B cell (primary cell): Measurements from ENCODE around the gene FOXN3. TPM values are rescaled to one million over a fixed set of nuclear protein-coding genes. Genes with fewer than 3 reads are reported as not detected.

ENCODE experiments used
- ATAC-seq: fragments of 200-7000 bp; cut with Tn5 transposase; one replicate; pipeline ENCODE4 v1.10.0; 2021; ENCODE audit warnings: low read depth, mild to moderate bottlenecking, moderate number of reproducible peaks, moderate library complexity
- CTCF ChIA-PET: fragments of 350-600 bp; sonication (Branson Sonifier 250); formaldehyde crosslinking; loops from one replicate; lab custom pipeline; 2021; ENCODE audit warnings: antibody characterized with exemption, inconsistent platforms; lab: Charles Lee
- POLR2A ChIA-PET: fragments of 350-600 bp; sonication (Branson Sonifier 250); formaldehyde crosslinking; loops from one replicate; lab custom pipeline; 2021; ENCODE audit warnings: antibody characterized with exemption; lab: Charles Lee
- DNase-seq: peaks from one replicate; pipeline ENCODE4 v3.0.0; 2013
- H2AFZ ChIP-seq: 2 replicates; pipeline ENCODE4 v1.6.1; 2012; ENCODE audit warnings: mild to moderate bottlenecking, low read depth, low read length; ENCODE audit not compliant: insufficient read depth, poor library complexity, severe bottlenecking
- H3K27ac ChIP-seq, 2 donors: 1 replicate in 1 of 2; 2 replicates in 1 of 2; pipeline ENCODE4 v1.5.1; 2012 to 2013; ENCODE audit warnings: low read length in 2 of 2, mild to moderate bottlenecking in 2 of 2, moderate library complexity in 1 of 2
- H3K27me3 ChIP-seq, 4 experiments: fragments of 200-600 bp in 1 of 4; sonication (generic) in 1 of 4; replicated peaks in 1 of 4; 1 replicate in 2 of 4; 2 replicates in 2 of 4; pipeline versions ENCODE4 v1.6.1 to v1.7.0; 2013 to 2016; ENCODE audit warnings: low read length in 3 of 4, mild to moderate bottlenecking in 2 of 4, mixed read lengths in 1 of 4, moderate library complexity in 1 of 4; ENCODE audit not compliant: insufficient read depth in 4 of 4, control insufficient read depth in 3 of 4; ENCODE audit errors: control extremely low read depth in 1 of 4
- H3K36me3 ChIP-seq, 2 experiments: replicated peaks in 1 of 2; 1 replicate in 1 of 2; 2 replicates in 1 of 2; pipeline versions ENCODE4 v1.6.1 to v1.7.1; 2013; ENCODE audit warnings: low read length in 1 of 2; ENCODE audit not compliant: insufficient read depth in 2 of 2, control insufficient read depth in 1 of 2; ENCODE audit errors: control extremely low read depth in 1 of 2, extremely low read depth in 1 of 2
- H3K4me1 ChIP-seq, 2 donors: fragments of 200-600 bp in 1 of 2; sonication (generic) in 1 of 2; 1 replicate in 1 of 2; 2 replicates in 1 of 2; pipeline versions ENCODE4 v1.5.1 to v1.6.1; 2013 to 2017; ENCODE audit warnings: low read length in 2 of 2; ENCODE audit not compliant: control insufficient read depth in 2 of 2, insufficient read depth in 2 of 2
- H3K4me2 ChIP-seq: replicated peaks from 2 replicates; pipeline ENCODE3; 2012; ENCODE audit warnings: mild to moderate bottlenecking, low read depth, low read length; ENCODE audit not compliant: poor library complexity, severe bottlenecking
- H3K4me3 ChIP-seq, 5 experiments: fragments of 200-600 bp in 1 of 5; sonication (generic) in 1 of 5; 1 replicate in 3 of 5; 2 replicates in 2 of 5; pipeline versions ENCODE4 v1.5.1 to v1.7.0; 2011 to 2016; ENCODE audit warnings: low read length in 4 of 5, mild to moderate bottlenecking in 4 of 5, low read depth in 2 of 5, control low read depth in 1 of 5, moderate library complexity in 1 of 5; ENCODE audit not compliant: insufficient read depth in 1 of 5; ENCODE audit errors: control extremely low read depth in 1 of 5, extremely low read depth in 1 of 5
- H3K79me2 ChIP-seq: fragments of 200-600 bp; sonication (generic); one replicate; pipeline ENCODE4 v1.6.0; 2016; ENCODE audit warnings: low read length; ENCODE audit not compliant: control insufficient read depth, insufficient read depth
- H3K9ac ChIP-seq: fragments of 200-600 bp; sonication (generic); 2 replicates; pipeline ENCODE4 v1.6.1; 2017; ENCODE audit warnings: mild to moderate bottlenecking, low read length, moderate library complexity
- H3K9me3 ChIP-seq, 3 donors: one replicate each; pipeline versions ENCODE4 v1.6.1 to v1.7.1; 2013; ENCODE audit warnings: low read length in 2 of 3; ENCODE audit not compliant: control insufficient read depth in 2 of 3, insufficient read depth in 1 of 3; ENCODE audit errors: control extremely low read depth in 1 of 3
- H4K20me1 ChIP-seq: 2 replicates; pipeline ENCODE4 v1.6.0; 2012; ENCODE audit warnings: mild to moderate bottlenecking, low read length; ENCODE audit not compliant: insufficient read depth, control insufficient read depth, poor library complexity, severe bottlenecking
- H3K27ac Mint-ChIP-seq: one replicate; pipeline ENCODE4 v1.8.0; 2021; ENCODE audit warnings: mixed read lengths
- H3K27me3 Mint-ChIP-seq: one replicate; pipeline ENCODE4 v1.8.0; 2021; ENCODE audit warnings: mixed read lengths
- H3K4me1 Mint-ChIP-seq: one replicate; pipeline ENCODE4 v1.8.0; 2021; ENCODE audit warnings: mixed read lengths
- H3K4me3 Mint-ChIP-seq: one replicate; pipeline ENCODE4 v1.8.0; 2021; ENCODE audit warnings: mixed read lengths
- H3K9me3 Mint-ChIP-seq: one replicate; pipeline ENCODE4 v1.8.0; 2022; ENCODE audit warnings: mixed read lengths; ENCODE audit not compliant: insufficient read depth
- CTCF ChIP-seq: fragments of 200-600 bp; IDR thresholded peaks from one replicate; pipeline ENCODE4 v1.8.0; 2022; ENCODE audit warnings: antibody characterized with exemption, mild to moderate bottlenecking
- EZH2 ChIP-seq: IDR thresholded peaks from 2 replicates; pipeline ENCODE4 v1.6.1; 2012; ENCODE audit warnings: borderline replicate concordance, low read depth, mild to moderate bottlenecking, moderate library complexity, low read length; ENCODE audit not compliant: insufficient read depth, poor library complexity, severe bottlenecking
- WGBS: methylation state at CpG from one replicate; pipeline ENCODE4 v1.1.5; 2013; ENCODE audit warnings: missing lambda C conversion rate; ENCODE audit not compliant: insufficient coverage; 5-methylcytosine and 5-hydroxymethylcytosine counted together
- intact Hi-C: fragments of 100-400 bp; cut with micrococcal nuclease; formaldehyde crosslinking; loops from one replicate; pipeline ENCODE4 v1.10.0; 2022
- polyA plus RNA-seq: library from polyadenylated mRNA; depleted of rRNA; stranded (reverse); fragments of >200 nt; gene quantifications from 2 replicates; pipeline ENCODE4 v1.2.3, GENCODE V29; 2012
- total RNA-seq, 2 donors: library from RNA; stranded (reverse); fragments of 120-200 nt in 1 of 2; gene quantifications; 1 replicate in 1 of 2; 2 replicates in 1 of 2; pipeline versions ENCODE4 v1.2.3 to v1.2.4, GENCODE V29; 2013 to 2022

The FOXN3 gene
- total and polyA plus RNA-seq, 2 donors (not counting 1 experiment from before 2014, with no cell fraction given) = 80.6 to 98.2 TPM

DNA sequence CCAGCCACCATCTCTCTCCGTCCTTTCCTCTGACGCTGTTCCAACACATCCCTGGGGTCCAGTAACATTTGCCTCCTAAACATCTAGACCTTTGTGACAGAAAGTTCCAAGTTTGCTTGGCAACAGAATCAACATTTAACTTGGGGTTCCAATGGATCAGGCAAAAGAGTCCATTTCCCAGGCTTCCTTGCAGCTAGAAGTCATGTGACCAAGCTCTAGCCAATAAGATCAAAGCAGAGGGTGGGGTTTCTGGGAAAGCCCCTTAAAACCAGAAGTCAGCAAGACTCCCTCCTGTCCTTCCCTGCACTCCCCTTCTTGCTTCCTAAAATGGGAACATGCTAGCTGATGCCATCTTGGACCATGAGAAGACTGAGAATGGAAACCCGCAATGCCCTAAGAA lies 14.7 kb downstream of the FOXN3 start:
- Histone ChIP-seq H2AFZ (no peak overlapping the region), H3K27me3 (no peaks in the 10 kb centered on the region), H3K9ac (no peak overlapping the region), H4K20me1 (peaks cover 75% of the 10 kb centered on the region), H3K4me2 (no peak overlapping the region), H3K79me2 (peaks cover 99% of the 10 kb centered on the region), H3K4me1 (peaks cover 17 to 19% of the 10 kb centered on the region in 2 donors), H3K27ac (no peak overlapping the region), H3K4me3 (no peak overlapping the region), H3K9me3 (no peaks in the 10 kb centered on the region), H3K36me3 (peaks cover 2 to 23% of the 10 kb centered on the region in 2 experiments)
- Mint-ChIP-seq H3K4me1 (peaks cover 71% of the 10 kb centered on the region), H3K27ac (no peak overlapping the region), H3K9me3 (no peaks in the 10 kb centered on the region), H3K27me3 (no peaks in the 10 kb centered on the region), H3K4me3 (no peak overlapping the region)
- CTCF ChIA-PET = no interaction called here
- TF ChIP-seq CTCF (no peak), EZH2 (no peak)
- DNase-seq = no peak
- 100% methylated on average over 2 of the region's 3 CpGs for WGBS
- intact Hi-C loops = no loop called here
- ATAC-seq = no peak
- POLR2A ChIA-PET = interaction anchor here (0.5 kb wide), 1 partner anchor 119 kb away, joined by 3 read pairs; no protein-coding TSS in a partner anchor

GRCh38 chr14:89401761-89402160 lies 15.3 kb downstream of the FOXN3 start:
- TF ChIP-seq CTCF (no peak), EZH2 (no peak)
- ChIA-PET CTCF (no interaction called here), POLR2A (no interaction called here)
- Histone ChIP-seq H3K27ac (no peak overlapping the region), H3K36me3 (peaks cover 2 to 19% of the 10 kb centered on the region in 2 experiments), H4K20me1 (peaks cover 72% of the 10 kb centered on the region), H3K4me1 (peaks cover 15 to 17% of the 10 kb centered on the region in 2 donors), H3K4me2 (no peak overlapping the region), H3K9me3 (no peaks in the 10 kb centered on the region), H3K9ac (no peak overlapping the region), H2AFZ (no peak overlapping the region), H3K79me2 (peaks cover 99% of the 10 kb centered on the region), H3K4me3 (no peak overlapping the region), H3K27me3 (no peaks in the 10 kb centered on the region)
- Mint-ChIP-seq H3K4me1 (peaks cover 70% of the 10 kb centered on the region), H3K27ac (no peak overlapping the region), H3K4me3 (no peak overlapping the region), H3K9me3 (no peaks in the 10 kb centered on the region), H3K27me3 (no peaks in the 10 kb centered on the region)
- 60% methylated on average over 1 of the region's 4 CpGs for WGBS
- intact Hi-C loops = no loop called here
- ATAC-seq = no peak
- DNase-seq = no peak
